GM23338 (cell line): ENCODE results near the gene TMEM131L. TPM values are rescaled to one million over a fixed set of nuclear protein-coding genes. Genes with fewer than 3 reads are reported as not detected.

Source experiments
- ATAC-seq: fragments of 200-7000 bp; cut with Tn5 transposase; 3 replicates; pipeline ENCODE4 v1.9.1; 2020
- DNase-seq: peaks from one replicate; pipeline ENCODE4 v3.0.0-alpha.2; 2015; ENCODE audit warnings: low spot score
- H2AFZ ChIP-seq: fragments of 200-600 bp; sonication (generic); 2 replicates; pipeline ENCODE4 v1.8.0; 2016; ENCODE audit warnings: antibody characterized with exemption, mild to moderate bottlenecking, moderate library complexity
- H3F3A ChIP-seq: fragments of 200-600 bp; sonication (generic); replicated peaks from 2 replicates; pipeline ENCODE4 v1.8.0; 2017; ENCODE audit warnings: antibody characterized with exemption, mixed run types, low read depth
- H3K27ac ChIP-seq: fragments of 200-600 bp; sonication (generic); 2 replicates; pipeline ENCODE4 v1.6.1; 2016; ENCODE audit warnings: low read depth
- H3K27me3 ChIP-seq: fragments of 200-600 bp; sonication (generic); 2 replicates; pipeline ENCODE4 v1.8.0; 2016; ENCODE audit warnings: mild to moderate bottlenecking, mixed run types, moderate library complexity; ENCODE audit not compliant: insufficient read depth
- H3K36me3 ChIP-seq: fragments of 200-600 bp; sonication (generic); 2 replicates; pipeline ENCODE4 v1.8.0; 2016; ENCODE audit warnings: mild to moderate bottlenecking; ENCODE audit not compliant: insufficient read depth
- H3K4me1 ChIP-seq: fragments of 200-600 bp; sonication (generic); 2 replicates; pipeline ENCODE4 v1.8.0; 2016; ENCODE audit warnings: mild to moderate bottlenecking, moderate library complexity; ENCODE audit not compliant: insufficient read depth
- H3K4me2 ChIP-seq: fragments of 200-600 bp; sonication (generic); 2 replicates; pipeline ENCODE4 v1.7.1; 2017; ENCODE audit warnings: mixed run types
- H3K4me3 ChIP-seq: fragments of 200-600 bp; sonication (generic); 2 replicates; pipeline ENCODE4 v1.6.1; 2016; ENCODE audit warnings: mixed run types
- H3K79me2 ChIP-seq: fragments of 200-600 bp; sonication (generic); replicated peaks from 2 replicates; pipeline ENCODE4 v1.8.0; 2017; ENCODE audit warnings: mild to moderate bottlenecking; ENCODE audit not compliant: insufficient read depth
- H3K9me2 ChIP-seq: fragments of 200-600 bp; sonication (generic); 2 replicates; pipeline ENCODE4 v1.8.0; 2017; ENCODE audit not compliant: insufficient read depth
- H4K20me1 ChIP-seq: fragments of 200-600 bp; sonication (generic); replicated peaks from 2 replicates; pipeline ENCODE4 v1.8.0; 2017; ENCODE audit warnings: mild to moderate bottlenecking; ENCODE audit not compliant: insufficient read depth
- H3K27ac Mint-ChIP-seq: 2 replicates; pipeline ENCODE4 v1.8.0; 2020; ENCODE audit warnings: inconsistent platforms, mild to moderate bottlenecking, moderate library complexity, mixed read lengths
- H3K27me3 Mint-ChIP-seq: 3 replicates; pipeline ENCODE4 v1.8.0; 2022; ENCODE audit warnings: low read depth, mild to moderate bottlenecking, moderate library complexity, mixed read lengths, inconsistent platforms; ENCODE audit not compliant: insufficient read depth, poor library complexity
- H3K36me3 Mint-ChIP-seq: 3 replicates; pipeline ENCODE4 v1.8.0; 2021; ENCODE audit warnings: low read depth, mild to moderate bottlenecking, inconsistent platforms, moderate library complexity, mixed read lengths
- H3K4me1 Mint-ChIP-seq: 3 replicates; pipeline ENCODE4 v1.8.0; 2020; ENCODE audit warnings: mild to moderate bottlenecking, inconsistent platforms, mixed read lengths
- H3K4me3 Mint-ChIP-seq: 3 replicates; pipeline ENCODE4 v1.8.0; 2021; ENCODE audit warnings: moderate library complexity, mild to moderate bottlenecking, inconsistent platforms, mixed read lengths
- H3K9me3 Mint-ChIP-seq: 3 replicates; pipeline ENCODE4 v1.8.0; 2020; ENCODE audit warnings: moderate library complexity, mild to moderate bottlenecking, inconsistent platforms, mixed read lengths
- CREB1 ChIP-seq: fragments of 250-450 bp; sonication (Bioruptor Pico); IDR thresholded peaks from 2 replicates; pipeline ENCODE4 v1.5.0; 2020; ENCODE audit warnings: low read depth, mild to moderate bottlenecking, moderate library complexity
- CTCF ChIP-seq, 2 experiments: fragments of 200-600 bp in 1 of 2; sonication (generic) in 1 of 2; conservative IDR thresholded peaks; 2 replicates each; pipeline versions ENCODE4 v1.5.1 to v1.6.1; 2016 to 2017; ENCODE audit warnings: antibody characterized with exemption in 2 of 2, low read depth in 2 of 2, mild to moderate bottlenecking in 2 of 2, moderate library complexity in 1 of 2
- ETS1 ChIP-seq: IDR thresholded peaks from 2 replicates; pipeline ENCODE4 v1.6.1; 2016; ENCODE audit warnings: antibody characterized with exemption
- EZH2 ChIP-seq: fragments of 200-600 bp; sonication (generic); IDR thresholded peaks from one replicate; pipeline ENCODE4 v1.8.0; 2017; ENCODE audit warnings: antibody characterized with exemption, mild to moderate bottlenecking, low read depth; ENCODE audit not compliant: unreplicated experiment
- EZH2phosphoT487 ChIP-seq: fragments of 200-600 bp; sonication (generic); IDR thresholded peaks from one replicate; pipeline ENCODE4 v1.8.1; 2018; ENCODE audit warnings: antibody characterized with exemption; ENCODE audit not compliant: unreplicated experiment
- JUNB ChIP-seq: IDR thresholded peaks from one replicate; pipeline ENCODE4 v1.6.1; 2016; ENCODE audit warnings: antibody characterized with exemption; ENCODE audit not compliant: unreplicated experiment
- NANOG ChIP-seq: IDR thresholded peaks from 2 replicates; pipeline ENCODE4 v1.6.1; 2016; ENCODE audit warnings: antibody characterized with exemption, borderline replicate concordance
- POLR2AphosphoS5 ChIP-seq: IDR thresholded peaks from 2 replicates; pipeline ENCODE4 v1.6.1; 2016; ENCODE audit warnings: antibody characterized with exemption, low read depth
- REST ChIP-seq: IDR thresholded peaks from one replicate; pipeline ENCODE4 v1.6.1; 2018; ENCODE audit warnings: antibody characterized with exemption; ENCODE audit not compliant: unreplicated experiment
- STAT1 ChIP-seq: IDR thresholded peaks from one replicate; pipeline ENCODE4 v1.6.1; 2016; ENCODE audit warnings: antibody characterized with exemption; ENCODE audit not compliant: unreplicated experiment
- ZNF114 ChIP-seq: fragments of 250-450 bp; sonication (Bioruptor Pico); IDR thresholded peaks from 2 replicates; pipeline ENCODE4 v1.5.0; 2020; ENCODE audit warnings: mild to moderate bottlenecking, moderate library complexity
- ZNF331 ChIP-seq: fragments of 250-450 bp; sonication (Bioruptor Pico); IDR thresholded peaks from 2 replicates; pipeline ENCODE4 v1.5.0; 2020; ENCODE audit warnings: low read depth, mild to moderate bottlenecking, moderate library complexity
- polyA plus RNA-seq: library from polyadenylated mRNA; unstranded; fragments of >200 nt; fragmentation: Nextera tagmentation; extraction: Ambion mirVana; gene quantifications from 2 replicates; pipeline ENCODE4 v1.2.1, GENCODE V29; 2016
- total RNA-seq: library from RNA; depleted of rRNA; stranded (reverse); fragments of >200 nt; shearing (Covaris generic); gene quantifications from 2 replicates; pipeline ENCODE4 v1.2.3, GENCODE V29; 2014
- TF ChIP-seq, protein P1 (sequence below): fragments of 250-450 bp; sonication (Bioruptor Pico); IDR thresholded peaks from 2 replicates; pipeline ENCODE4 v1.5.0; 2020; ENCODE audit warnings: mild to moderate bottlenecking, moderate library complexity

Gene TMEM131L
- total and polyA plus RNA-seq, 2 experiments from 2014 or later, result 11.1 to 32.2 TPM

DNA sequence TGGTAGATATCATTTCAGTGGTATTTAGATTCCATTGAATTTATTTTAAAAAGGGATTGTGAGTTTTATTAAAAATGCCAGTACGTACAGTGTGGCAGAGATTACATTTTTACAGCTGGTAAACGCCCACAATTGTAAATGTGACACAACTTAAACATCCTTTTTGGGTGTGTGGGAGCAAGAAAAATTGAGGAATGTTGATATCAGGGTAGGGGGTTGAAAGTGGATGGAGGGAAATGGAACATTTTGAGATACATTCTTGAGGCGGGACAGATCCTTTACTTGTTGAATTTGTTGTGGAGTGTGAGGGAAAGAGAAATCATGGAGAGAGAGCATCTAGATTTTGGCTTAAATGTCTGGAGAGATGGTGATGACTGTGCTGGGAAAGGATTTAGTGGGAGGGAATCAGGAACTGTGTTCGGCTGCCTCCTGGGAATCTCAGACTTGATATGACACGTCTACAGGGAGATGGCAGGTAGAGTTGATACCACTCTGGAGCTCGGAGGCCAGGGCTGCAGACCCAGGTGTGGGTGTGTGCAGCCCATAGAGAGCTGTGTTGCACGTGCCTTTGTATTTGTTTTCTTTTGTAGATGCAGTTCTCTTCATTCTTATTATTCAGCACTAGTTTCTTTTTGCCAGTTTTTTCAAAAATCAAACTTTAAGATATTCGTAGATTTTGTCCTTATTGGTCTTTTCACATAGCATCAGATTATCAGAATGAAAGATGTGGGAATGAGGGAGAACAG, 10.8 kb downstream of the TMEM131L start:
- H3K4me3 Mint-ChIP-seq, result no peak overlapping the region
- Histone ChIP-seq H4K20me1 (peaks cover 19% of the 10 kb centered on the region), H2AFZ (no peak overlapping the region), H3K9me2 (no peaks in the 10 kb centered on the region), H3K4me2 (no peak overlapping the region), H3F3A (no peaks in the 10 kb centered on the region), H3K27me3 (no peaks in the 10 kb centered on the region), H3K79me2 (peaks cover 65% of the 10 kb centered on the region), H3K27ac (peak overlapping the region; percentile 22; the same call in 1 of the 2 replicates), H3K36me3 (0 out of 2 replicates have a peak, but pooled peaks cover 6% of the 10 kb centered on the region), H3K4me1 (no peaks in the 10 kb centered on the region), H3K4me3 (no peak overlapping the region)
- ATAC-seq, result no peak
- no peak for DNase-seq
- H3K36me3 Mint-ChIP-seq, result peaks cover 28% of the 10 kb centered on the region
- H3K9me3 Mint-ChIP-seq, result no peaks in the 10 kb centered on the region
- no peaks in the 10 kb centered on the region for H3K27me3 Mint-ChIP-seq
- H3K27ac Mint-ChIP-seq, result no peak overlapping the region
- TF ChIP-seq, protein P1, sequence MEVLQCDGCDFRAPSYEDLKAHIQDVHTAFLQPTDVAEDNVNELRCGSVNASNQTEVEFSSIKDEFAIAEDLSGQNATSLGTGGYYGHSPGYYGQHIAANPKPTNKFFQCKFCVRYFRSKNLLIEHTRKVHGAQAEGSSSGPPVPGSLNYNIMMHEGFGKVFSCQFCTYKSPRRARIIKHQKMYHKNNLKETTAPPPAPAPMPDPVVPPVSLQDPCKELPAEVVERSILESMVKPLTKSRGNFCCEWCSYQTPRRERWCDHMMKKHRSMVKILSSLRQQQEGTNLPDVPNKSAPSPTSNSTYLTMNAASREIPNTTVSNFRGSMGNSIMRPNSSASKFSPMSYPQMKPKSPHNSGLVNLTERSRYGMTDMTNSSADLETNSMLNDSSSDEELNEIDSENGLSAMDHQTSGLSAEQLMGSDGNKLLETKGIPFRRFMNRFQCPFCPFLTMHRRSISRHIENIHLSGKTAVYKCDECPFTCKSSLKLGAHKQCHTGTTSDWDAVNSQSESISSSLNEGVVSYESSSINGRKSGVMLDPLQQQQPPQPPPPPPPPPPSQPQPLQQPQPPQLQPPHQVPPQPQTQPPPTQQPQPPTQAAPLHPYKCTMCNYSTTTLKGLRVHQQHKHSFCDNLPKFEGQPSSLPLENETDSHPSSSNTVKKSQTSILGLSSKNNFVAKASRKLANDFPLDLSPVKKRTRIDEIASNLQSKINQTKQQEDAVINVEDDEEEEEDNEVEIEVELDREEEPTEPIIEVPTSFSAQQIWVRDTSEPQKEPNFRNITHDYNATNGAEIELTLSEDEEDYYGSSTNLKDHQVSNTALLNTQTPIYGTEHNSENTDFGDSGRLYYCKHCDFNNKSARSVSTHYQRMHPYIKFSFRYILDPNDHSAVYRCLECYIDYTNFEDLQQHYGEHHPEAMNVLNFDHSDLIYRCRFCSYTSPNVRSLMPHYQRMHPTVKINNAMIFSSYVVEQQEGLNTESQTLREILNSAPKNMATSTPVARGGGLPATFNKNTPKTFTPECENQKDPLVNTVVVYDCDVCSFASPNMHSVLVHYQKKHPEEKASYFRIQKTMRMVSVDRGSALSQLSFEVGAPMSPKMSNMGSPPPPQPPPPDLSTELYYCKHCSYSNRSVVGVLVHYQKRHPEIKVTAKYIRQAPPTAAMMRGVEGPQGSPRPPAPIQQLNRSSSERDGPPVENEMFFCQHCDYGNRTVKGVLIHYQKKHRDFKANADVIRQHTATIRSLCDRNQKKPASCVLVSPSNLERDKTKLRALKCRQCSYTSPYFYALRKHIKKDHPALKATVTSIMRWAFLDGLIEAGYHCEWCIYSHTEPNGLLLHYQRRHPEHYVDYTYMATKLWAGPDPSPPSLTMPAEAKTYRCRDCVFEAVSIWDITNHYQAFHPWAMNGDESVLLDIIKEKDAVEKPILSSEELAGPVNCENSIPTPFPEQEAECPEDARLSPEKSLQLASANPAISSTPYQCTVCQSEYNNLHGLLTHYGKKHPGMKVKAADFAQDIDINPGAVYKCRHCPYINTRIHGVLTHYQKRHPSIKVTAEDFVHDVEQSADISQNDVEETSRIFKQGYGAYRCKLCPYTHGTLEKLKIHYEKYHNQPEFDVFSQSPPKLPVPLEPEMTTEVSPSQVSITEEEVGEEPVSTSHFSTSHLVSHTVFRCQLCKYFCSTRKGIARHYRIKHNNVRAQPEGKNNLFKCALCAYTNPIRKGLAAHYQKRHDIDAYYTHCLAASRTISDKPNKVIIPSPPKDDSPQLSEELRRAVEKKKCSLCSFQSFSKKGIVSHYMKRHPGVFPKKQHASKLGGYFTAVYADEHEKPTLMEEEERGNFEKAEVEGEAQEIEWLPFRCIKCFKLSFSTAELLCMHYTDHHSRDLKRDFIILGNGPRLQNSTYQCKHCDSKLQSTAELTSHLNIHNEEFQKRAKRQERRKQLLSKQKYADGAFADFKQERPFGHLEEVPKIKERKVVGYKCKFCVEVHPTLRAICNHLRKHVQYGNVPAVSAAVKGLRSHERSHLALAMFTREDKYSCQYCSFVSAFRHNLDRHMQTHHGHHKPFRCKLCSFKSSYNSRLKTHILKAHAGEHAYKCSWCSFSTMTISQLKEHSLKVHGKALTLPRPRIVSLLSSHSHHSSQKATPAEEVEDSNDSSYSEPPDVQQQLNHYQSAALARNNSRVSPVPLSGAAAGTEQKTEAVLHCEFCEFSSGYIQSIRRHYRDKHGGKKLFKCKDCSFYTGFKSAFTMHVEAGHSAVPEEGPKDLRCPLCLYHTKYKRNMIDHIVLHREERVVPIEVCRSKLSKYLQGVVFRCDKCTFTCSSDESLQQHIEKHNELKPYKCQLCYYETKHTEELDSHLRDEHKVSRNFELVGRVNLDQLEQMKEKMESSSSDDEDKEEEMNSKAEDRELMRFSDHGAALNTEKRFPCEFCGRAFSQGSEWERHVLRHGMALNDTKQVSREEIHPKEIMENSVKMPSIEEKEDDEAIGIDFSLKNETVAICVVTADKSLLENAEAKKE, result no peak
- TF ChIP-seq POLR2AphosphoS5 (no peak), ETS1 (no peak), CREB1 (CRISPR knock-in tag) (no peak), STAT1 (no peak), CTCF (conservative IDR thresholded peaks at IDR 0.05; ENCODE audit: low read depth in 2 of 2) (no peak), REST (no peak), ZNF114 (no peak), EZH2 (no peak), JUNB (no peak), EZH2phosphoT487 (no peak), NANOG (no peak), ZNF331 (no peak)
- H3K4me1 Mint-ChIP-seq, result peaks cover 19% of the 10 kb centered on the region
